ENCODE data around the gene ARHGAP15.

Gene ARHGAP15

GRCh38 chr2:143548032-143548431 is 418.8 kb downstream of the ARHGAP15 start:
- DNase-seq = peak; percentile 4 to 10

- peak; percentile 21 to 50 for DNase-seq
These were observed 421.3 kb downstream of the ARHGAP15 start for GRCh38 chr2:143550500-143550899.

DNA sequence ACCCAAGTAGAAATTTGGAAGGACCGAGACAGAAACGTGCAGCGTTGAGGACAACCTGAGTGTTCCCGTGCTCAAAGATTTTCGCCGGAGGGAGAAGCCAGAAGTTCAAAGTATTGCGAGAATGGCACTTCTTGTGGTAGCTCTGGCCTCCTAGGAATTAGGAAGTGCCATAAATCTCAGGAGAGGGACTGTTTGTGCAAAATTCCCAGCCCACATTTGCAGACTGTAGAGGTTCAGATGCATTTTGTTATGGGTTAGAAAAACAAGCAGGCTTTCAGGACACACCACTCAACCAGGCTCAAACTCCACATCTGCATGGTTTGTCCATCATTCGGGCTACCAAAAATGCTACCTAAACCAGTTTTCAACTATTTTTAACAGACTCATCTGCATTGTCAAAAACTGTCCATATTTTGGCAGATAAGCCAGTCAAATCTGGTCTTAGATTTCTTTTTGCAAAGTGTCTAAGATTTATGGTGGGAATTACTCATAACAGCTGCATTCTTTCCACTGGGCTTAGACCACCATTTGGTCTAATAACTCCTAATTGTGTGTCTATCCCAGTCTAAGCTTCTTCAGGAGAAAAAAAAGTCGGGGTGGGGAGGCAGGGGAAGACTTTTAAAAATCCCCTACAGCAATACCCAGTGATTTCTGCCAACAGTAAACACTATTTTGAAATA is 422.9 kb downstream of the ARHGAP15 start:
- DNase-seq = no peak

DNA sequence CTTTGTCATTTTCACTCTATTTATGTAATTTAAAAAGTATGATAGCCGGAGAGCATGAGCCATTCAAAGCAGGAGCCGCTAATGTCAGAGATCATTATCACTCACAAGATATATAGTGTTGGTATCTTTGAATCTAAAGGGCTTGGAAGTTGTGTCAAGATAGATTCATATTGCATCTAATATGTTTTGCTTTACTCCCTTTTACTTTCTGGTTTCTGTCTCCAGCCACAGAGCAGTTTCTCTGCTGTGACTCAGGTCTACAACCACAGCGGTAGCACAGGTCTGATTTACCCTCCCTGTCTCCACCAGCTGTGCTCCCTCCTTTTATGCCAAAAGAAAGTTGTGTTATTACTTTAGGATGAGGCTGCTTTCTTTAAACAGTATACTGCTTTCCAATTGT is 424.0 kb downstream of the ARHGAP15 start:
- no peak for DNase-seq

- peak; percentile 61 to 72 for DNase-seq
These were observed 429.4 kb downstream of the ARHGAP15 start for GRCh38 chr2:143558665-143559064.

DNA sequence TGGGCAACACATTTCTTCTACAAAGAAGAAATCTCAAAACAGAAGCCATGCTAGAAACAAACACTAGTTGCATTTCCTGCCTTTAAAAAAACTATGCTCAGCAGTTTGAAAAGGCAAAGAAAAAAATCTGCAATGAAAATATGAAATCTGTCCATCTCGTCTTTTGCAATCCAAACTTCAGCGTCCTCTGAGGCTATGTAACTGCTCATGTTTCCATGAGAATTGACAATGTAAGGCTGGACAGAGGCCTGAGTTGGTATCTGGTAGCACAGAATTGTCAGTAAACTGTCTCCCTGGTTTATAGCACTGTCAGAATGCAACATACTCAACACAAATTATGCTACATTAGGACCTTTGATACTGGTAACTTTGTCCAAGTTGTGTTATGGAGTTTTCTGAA is 429.9 kb downstream of the ARHGAP15 start:
- DNase-seq = no peak

- DNase-seq = no peak
These were observed 431.5 kb downstream of the ARHGAP15 start for GRCh38 chr2:143560724-143561123.

- no peak for DNase-seq
These were observed 435.2 kb downstream of the ARHGAP15 start for GRCh38 chr2:143564419-143564818.

DNA sequence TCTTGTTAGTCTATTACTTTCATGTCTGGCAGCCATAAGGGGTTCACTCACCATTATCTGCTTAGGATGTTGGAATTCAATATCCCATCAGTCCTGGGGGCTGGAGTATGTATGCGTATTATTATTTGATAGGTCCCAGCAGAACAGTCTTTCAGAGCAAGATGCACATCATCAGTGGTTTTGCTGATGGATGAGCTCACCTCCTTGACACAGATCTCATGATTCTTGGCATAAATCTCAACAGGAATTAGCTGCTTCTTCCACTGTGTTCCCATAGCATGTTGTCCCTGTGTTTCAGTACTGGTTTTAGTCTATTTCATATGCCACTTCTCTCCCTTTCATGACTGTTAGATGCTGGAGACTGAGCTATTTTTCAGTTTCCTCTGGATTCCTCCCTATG is 442.5 kb downstream of the ARHGAP15 start:
- no peak for DNase-seq

DNA sequence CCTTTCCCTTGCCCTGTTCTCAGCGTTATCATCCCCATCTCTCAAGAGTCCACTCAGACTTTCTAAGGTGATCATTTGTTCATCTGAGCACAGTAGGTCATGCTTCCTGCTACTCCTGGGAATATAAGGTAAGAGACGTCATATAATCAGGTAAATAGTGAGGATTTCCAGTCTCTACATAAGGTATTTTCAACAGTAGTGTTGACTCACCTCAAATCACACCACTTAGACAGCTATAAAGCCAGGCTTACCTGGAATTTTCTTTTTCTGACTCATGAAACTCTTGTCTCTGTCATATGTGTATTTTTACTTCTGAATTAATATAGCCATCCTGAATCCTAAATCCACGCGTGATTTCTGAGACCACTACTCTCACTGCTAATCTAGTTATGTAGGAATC is 443.2 kb downstream of the ARHGAP15 start:
- no peak for DNase-seq

DNA sequence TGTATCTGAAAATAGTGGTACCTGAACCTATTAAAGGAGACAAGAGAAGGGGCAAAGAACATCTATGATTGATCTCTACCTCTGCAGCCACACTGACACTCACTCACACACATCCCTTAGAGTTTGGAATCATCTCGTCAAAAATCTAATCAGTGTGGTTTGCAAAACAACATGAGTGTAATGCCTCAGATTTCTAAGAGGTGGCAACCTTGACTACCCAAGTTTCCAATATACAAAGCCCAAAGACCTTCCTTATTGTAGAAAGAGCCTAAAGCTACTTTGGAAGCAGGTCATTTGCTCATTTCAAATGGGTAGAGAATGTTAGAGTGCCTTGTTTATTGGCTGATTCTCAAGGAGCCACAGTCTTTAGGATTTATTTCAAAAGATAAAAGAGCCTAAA is 444.9 kb downstream of the ARHGAP15 start:
- DNase-seq = no peak

- DNase-seq = no peak
These were observed 446.1 kb downstream of the ARHGAP15 start for GRCh38 chr2:143575340-143575739.

DNA sequence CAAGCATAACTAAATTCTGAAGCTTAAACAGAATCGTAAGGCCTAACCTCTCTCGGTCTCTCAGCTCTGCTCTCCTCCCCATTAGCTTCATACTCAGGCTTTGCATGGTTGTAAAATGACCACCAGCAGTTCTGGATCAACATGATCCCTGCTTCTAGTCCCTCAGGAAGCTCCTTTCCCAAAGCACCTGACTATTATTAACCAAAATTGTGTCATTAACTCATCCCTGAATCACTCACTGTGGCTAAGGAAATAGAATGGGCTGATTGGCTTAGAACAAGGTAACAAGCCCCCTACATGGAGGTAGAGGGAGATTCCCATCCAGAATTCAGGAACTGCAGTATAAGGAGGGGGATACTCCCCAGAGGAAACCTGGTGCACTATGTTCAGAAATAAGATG is 448.3 kb downstream of the ARHGAP15 start:
- no peak for DNase-seq

DNA sequence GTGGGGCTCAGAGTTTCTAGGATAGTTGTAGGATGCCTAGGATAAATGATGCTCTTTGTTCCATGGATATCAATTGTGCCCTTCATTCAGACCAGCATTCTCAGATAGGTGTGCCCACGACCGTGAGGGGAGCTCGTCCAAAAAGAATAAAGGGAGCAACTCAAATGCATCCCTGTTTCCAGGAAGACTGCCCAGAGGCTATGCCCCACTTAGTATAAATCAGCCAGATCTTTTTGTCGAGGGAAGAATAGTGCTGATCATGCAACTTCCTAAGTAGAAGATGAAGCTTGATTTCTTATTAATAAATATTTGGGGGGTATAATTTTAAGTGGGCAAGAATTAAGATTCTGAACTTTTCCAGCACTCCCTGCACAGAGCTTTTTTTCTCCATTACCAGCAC is 450.2 kb downstream of the ARHGAP15 start:
- DNase-seq = no peak

- no peak for DNase-seq
These were observed 451.9 kb downstream of the ARHGAP15 start for GRCh38 chr2:143581134-143581533.

DNA sequence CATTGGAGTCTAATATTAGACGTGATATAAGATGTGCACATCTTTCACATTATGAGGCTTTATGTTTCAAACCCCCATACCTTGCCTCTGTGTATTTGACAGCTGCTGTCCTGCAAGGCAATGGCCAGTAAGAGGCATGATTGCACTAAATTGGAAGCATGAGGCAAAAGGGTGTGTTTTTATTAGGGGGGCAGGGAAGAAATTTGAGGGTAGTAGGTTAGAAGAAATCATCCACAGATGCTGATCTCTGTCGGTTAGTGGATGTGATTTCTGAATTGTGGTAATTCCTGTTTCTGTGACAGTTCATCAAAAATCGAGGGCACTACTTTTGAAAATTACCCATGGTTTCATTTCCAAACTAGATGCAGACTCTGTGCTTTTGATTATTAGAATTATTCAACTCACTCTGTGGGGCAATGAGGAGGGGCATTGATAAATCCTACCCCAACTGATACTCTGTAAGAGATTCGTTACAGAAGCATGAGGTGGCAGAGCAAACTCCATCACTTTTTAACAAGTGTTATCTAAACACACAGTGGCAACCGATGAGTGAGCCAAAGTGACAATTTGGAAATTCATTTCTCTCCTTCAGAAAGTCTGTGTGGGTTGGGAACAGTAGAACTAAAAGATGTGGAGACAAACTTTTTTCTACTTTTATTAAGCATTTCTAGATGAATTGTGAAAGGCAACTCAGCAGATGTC is 453.0 kb downstream of the ARHGAP15 start:
- no peak for DNase-seq

- no peak for DNase-seq
These were observed 455.7 kb downstream of the ARHGAP15 start for GRCh38 chr2:143584936-143585335.

DNA sequence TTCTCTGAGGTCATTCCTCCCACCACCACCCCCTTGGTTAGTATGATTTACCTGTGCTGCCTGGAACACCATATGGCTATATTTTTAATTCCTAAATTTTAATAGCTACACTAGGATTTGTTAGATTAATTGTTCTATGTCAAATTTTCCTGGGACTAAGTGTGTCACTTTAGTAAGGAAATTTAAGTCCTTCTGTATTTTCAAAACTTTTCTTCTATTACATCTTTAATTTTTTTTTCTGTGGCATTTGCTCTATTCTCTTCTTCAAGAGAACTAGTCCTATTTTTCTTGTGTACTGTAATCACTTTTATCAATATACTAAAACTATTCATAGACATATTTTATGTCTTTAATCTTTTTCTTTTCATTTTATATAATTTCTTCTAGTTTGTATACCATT is 456.9 kb downstream of the ARHGAP15 start:
- no peak for DNase-seq

GRCh38 chr2:143588746-143589145 is 459.5 kb downstream of the ARHGAP15 start:
- no peak for DNase-seq

DNA sequence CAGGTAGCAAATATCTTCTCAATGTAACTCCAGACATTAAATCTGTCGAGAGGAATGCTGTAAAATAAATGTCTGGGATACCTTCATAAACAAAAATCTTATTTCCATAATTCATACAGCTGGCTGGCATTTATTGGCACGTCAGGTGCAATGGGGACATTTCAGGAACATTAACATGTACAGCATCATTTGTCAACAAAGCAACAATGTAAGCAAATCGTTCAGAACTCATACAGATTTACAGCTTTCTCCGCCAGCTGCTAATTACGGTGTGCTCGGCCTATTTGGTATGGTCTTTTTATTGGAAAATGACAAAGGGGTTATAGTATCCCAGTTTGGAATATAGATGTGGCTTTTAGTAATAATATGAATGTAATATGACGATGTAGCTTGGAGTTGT is 464.9 kb downstream of the ARHGAP15 start:
- DNase-seq = no peak

- no peak for DNase-seq
These were observed 465.5 kb downstream of the ARHGAP15 start for GRCh38 chr2:143594745-143595144.

DNA sequence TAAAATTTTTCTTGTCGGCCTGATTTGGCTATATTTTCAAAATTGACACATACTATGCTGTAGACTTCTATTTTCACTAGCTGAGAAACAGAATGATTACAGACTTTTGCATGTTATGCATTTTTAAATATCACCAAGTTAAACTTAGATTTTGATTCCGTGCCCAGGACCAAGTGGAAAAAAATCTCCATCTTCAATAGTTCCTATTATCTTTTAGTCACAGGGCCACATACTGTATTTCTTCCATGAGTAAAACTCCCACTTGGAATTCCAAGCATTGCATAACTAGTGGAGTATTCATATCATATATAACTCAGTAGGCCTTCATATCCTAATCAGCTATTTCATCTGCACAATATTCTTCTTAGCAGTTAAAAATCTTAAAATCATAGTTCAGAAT is 470.9 kb downstream of the ARHGAP15 start:
- DNase-seq = no peak

- no peak for DNase-seq
These were observed 472.6 kb downstream of the ARHGAP15 start for GRCh38 chr2:143601828-143602227.

GRCh38 chr2:143603035-143603655 is 473.9 kb downstream of the ARHGAP15 start:
- DNase-seq = no peak
